Epithelial cell of umbilical artery (primary cell): Measurements from ENCODE around the gene PDE4C. TPM values are rescaled to one million over a fixed set of nuclear protein-coding genes. Genes with fewer than 3 reads are reported as not detected.

Experiments
- total RNA-seq: library from RNA; depleted of rRNA; stranded (reverse); fragments of >200 nt; gene quantifications from 2 replicates; pipeline ENCODE4 v1.2.3, GENCODE V29; 2014

PDE4C gene
- 0.15 TPM in 1 of 2 replicates, not detected in the other for total RNA-seq

DNA sequence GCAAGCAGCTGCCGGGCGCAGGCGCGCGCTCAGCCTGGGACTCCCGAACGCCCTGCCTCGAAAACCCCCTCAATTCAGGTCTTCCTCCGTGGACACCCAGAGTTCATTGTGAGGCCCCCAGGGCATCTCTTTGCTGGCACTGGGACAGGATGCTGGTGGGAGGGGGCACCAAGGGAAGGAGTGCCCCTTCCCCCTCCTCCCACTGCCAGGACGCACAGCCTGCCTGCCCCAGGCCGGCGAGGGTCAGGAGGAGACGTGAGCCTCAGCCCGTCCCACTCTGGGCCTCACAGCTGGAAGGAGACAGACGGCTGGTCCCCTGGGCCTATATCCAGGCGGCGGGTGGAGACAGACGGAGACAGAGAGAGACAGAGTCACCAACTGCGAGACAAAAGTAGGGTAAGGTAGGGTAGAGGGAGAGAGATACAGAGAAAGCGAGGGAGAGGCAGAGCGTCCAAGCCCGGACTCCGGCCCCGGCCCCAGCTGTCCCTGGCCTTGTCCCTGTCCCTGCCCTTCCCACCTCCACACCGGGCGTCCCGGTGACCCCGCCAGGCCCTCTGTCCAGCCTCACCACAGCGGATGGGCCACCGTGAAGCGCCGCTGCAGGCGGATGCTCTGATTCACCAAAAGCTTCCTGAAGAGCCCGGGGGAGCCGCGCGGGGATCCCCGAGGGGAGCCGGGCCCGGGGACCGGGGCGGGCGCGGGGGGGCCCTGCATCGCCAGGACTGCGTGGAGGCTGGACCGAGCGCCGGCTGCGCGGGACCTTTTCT, at the start of gene PDE4C:
Gene PDE4C (minus strand): TSS at position 737 of the 767 bp plus-strand sequence. CDS start 23 bp downstream, at position 714.

DNA sequence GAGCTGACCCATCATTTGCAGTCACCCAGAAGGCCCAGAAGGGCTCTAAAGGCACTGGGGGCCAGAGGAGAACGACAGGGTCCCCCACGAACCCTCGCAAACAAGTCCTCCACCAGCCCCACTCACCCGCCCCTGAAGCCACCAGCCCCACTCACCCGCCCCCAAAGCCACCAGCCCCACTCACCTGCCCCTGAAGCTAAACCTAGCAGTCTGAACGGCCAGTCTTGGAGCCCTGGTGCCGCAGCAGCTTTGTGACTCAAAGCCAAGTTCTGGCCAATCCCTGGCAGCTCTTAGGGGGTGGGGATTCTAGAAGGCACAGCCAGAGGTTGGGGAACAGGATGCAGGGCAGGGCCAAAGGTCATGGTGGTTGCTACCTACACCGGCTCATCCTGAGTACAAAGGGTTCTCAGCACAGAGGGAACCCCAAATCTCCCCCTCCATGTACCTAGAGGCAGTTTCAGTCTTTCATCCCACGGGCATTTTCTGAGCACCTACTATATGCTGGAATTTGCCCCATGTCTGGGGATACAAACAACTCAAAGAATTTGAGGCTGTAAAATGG, 48.1 kb upstream of the PDE4C start, which contains the start of gene IQCN:
Gene IQCN (minus strand): TSS at position 234 of the 562 bp plus-strand sequence. CDS start 4,974 bp downstream, outside the sequence.

DNA sequence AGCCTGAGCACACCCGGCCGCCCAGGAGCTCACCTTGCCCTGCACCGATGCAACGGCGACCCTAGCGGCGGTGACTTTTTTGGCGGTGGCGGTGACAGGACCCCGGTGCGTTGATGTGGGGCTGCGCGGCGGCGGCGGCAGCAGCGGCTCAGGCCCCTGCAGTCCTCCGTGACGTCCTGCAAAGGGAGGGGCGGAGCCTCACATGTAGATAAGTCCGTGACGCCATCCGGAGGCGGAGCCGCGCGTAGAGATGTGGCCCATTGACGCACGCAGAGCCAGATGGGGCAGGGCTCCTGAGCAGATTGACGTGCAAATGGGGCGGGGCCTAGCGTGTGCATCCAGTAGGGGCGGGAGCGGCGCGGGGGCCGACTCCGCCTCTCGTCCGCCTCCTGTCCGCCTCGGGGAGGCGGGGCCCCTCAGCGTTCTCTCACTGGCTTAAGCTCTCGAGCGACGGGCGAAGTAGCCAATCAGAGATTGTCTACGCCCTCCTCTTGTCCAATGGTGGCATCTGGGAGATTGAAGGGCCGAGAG, 22.3 kb downstream of the PDE4C start, which contains the start of gene RAB3A:
Gene RAB3A (minus strand): TSS at position 180 of the 531 bp plus-strand sequence. CDS start 1,302 bp downstream, outside the sequence.

DNA sequence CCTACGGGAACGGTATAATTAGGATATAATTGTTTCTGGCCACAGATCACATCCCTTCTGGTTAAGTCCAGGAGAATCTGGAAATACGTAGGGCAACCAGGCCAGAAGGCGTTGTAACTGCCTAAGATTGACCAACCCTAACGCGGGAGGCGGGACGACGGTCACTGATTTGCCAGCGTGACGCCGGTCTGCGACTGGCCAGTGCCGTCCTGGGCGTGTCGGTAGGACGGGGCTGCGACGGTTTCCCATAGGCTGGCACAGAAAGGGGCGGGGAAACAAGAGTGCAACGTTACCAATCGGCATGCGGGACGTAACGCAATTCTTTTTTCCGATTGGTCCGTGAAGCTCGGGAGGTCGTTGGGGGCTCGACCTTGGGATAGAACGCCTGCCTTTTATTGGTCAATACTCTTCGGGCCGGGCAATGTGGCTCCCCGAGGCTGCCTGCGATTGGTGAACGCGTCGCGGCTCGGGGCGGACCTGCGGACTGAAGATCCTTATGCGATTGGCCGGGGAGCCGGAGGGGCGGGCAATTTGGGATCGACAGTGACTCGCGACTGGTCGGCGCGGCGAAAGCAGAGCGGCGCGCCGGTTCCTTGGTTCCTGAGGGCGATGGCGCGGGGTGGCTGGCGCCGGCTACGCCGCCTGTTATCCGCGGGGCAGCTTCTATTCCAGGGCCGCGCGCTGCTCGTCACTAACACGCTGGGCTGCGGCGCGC, 33.4 kb downstream of the PDE4C start, which contains the start of gene MPV17L2:
Gene MPV17L2 (plus strand): TSS at position 546 of the 715 bp plus-strand sequence. CDS start 64 bp downstream, at position 610.

Other genes with a start within 250 kb of the PDE4C start
- 12.0 and 14.3 TPM in 2 replicates for gene ARRDC2, start 218.3 kb downstream of the PDE4C start, total RNA-seq
- gene IL12RB1, start 139.5 kb downstream of the PDE4C start, total RNA-seq: 0.15 TPM in 1 of 2 replicates, not detected in the other
- gene MAST3, start 128.7 kb downstream of the PDE4C start, total RNA-seq: 0.30 and 0.32 TPM in 2 replicates
- 1.6 and 2.3 TPM in 2 replicates for gene PIK3R2, start 73.3 kb downstream of the PDE4C start, total RNA-seq
- gene IFI30, start 52.6 kb downstream of the PDE4C start, total RNA-seq: 3.3 TPM in 1 of 2 replicates, not detected in the other
- 9.4 and 15.3 TPM in 2 replicates for gene MPV17L2, start 33.2 kb downstream of the PDE4C start, total RNA-seq
- under 0.01 TPM in 1 of 2 replicates, not detected in the other for gene RAB3A, start 22.4 kb downstream of the PDE4C start, total RNA-seq
- gene IQCN, start 48.0 kb upstream of the PDE4C start, total RNA-seq: under 0.01 TPM in 2 replicates
- gene JUND, start 55.2 kb upstream of the PDE4C start, total RNA-seq: 58.8 and 80.2 TPM in 2 replicates
- 128 and 177 TPM in 2 replicates for gene LSM4, start 96.6 kb upstream of the PDE4C start, total RNA-seq
- gene PGPEP1, start 114.2 kb upstream of the PDE4C start, total RNA-seq: 13.3 and 19.9 TPM in 2 replicates
- gene GDF15, start 159.7 kb upstream of the PDE4C start, total RNA-seq: 108 and 126 TPM in 2 replicates
- not detected in 2 replicates for gene LRRC25, start 171.2 kb upstream of the PDE4C start, total RNA-seq
- 71.0 and 93.2 TPM in 2 replicates for gene SSBP4, start 193.0 kb upstream of the PDE4C start, total RNA-seq
- 24.6 and 37.7 TPM in 2 replicates for gene ISYNA1, start 211.7 kb upstream of the PDE4C start, total RNA-seq